Neural progenitor cell (in vitro differentiated cells): Measurements from ENCODE around the gene CDH2. TPM values are rescaled to one million over a fixed set of nuclear protein-coding genes. Genes with fewer than 3 reads are reported as not detected.
A peak's percentile ranks its signal among the peaks of the same experiment; 100 is the strongest.

ENCODE experiments used
- DNase-seq: peaks from one replicate; pipeline ENCODE4 v3.0.0-alpha.2; 2016; ENCODE audit warnings: low spot score
- H2AFZ ChIP-seq: fragments of 200-600 bp; sonication (generic); replicated peaks from 2 replicates; pipeline ENCODE4 v1.6.1; 2016; ENCODE audit warnings: antibody characterized with exemption
- H3F3A ChIP-seq: fragments of 200-600 bp; sonication (generic); 2 replicates; pipeline ENCODE4 v1.6.1; 2016; ENCODE audit warnings: antibody characterized with exemption, low read depth
- H3K27ac ChIP-seq: fragments of 200-600 bp; sonication (generic); 2 replicates; pipeline ENCODE4 v1.5.1; 2016; ENCODE audit warnings: mild to moderate bottlenecking
- H3K27me3 ChIP-seq: fragments of 200-600 bp; sonication (generic); 2 replicates; pipeline ENCODE4 v1.6.1; 2016; ENCODE audit warnings: mild to moderate bottlenecking, moderate library complexity
- H3K36me3 ChIP-seq: fragments of 200-600 bp; sonication (generic); 2 replicates; pipeline ENCODE4 v1.5.1; 2016
- H3K4me1 ChIP-seq: fragments of 200-600 bp; sonication (generic); 2 replicates; pipeline ENCODE4 v1.6.1; 2016; ENCODE audit warnings: mixed run types
- H3K4me2 ChIP-seq: fragments of 200-600 bp; sonication (generic); 2 replicates; pipeline ENCODE4 v1.6.1; 2016
- H3K4me3 ChIP-seq: fragments of 200-600 bp; sonication (generic); 2 replicates; pipeline ENCODE4 v1.5.1; 2016
- H3K79me2 ChIP-seq: fragments of 200-600 bp; sonication (generic); 2 replicates; pipeline ENCODE4 v1.6.1; 2016; ENCODE audit warnings: low read depth
- H3K9ac ChIP-seq: fragments of 200-600 bp; sonication (generic); 2 replicates; pipeline ENCODE4 v1.6.1; 2016
- H3K9me3 ChIP-seq: fragments of 200-600 bp; sonication (generic); 2 replicates; pipeline ENCODE4 v1.5.1; 2016; ENCODE audit warnings: low read depth
- H4K20me1 ChIP-seq: fragments of 200-600 bp; sonication (generic); 2 replicates; pipeline ENCODE4 v1.6.1; 2016; ENCODE audit warnings: low read depth
- H3K27ac Mint-ChIP-seq: 3 replicates; pipeline ENCODE4 v1.8.0; 2021; ENCODE audit warnings: mixed read lengths
- H3K27me3 Mint-ChIP-seq: 2 replicates; pipeline ENCODE4 v1.8.0; 2022; ENCODE audit warnings: low read depth, mild to moderate bottlenecking, inconsistent platforms, moderate library complexity, mixed read lengths; ENCODE audit not compliant: insufficient read depth
- H3K36me3 Mint-ChIP-seq: 3 replicates; pipeline ENCODE4 v1.8.0; 2021; ENCODE audit warnings: mixed read lengths
- H3K4me1 Mint-ChIP-seq: 3 replicates; pipeline ENCODE4 v1.8.0; 2021; ENCODE audit warnings: mixed read lengths
- H3K4me3 Mint-ChIP-seq: 3 replicates; pipeline ENCODE4 v1.8.0; 2021; ENCODE audit warnings: mild to moderate bottlenecking, moderate library complexity, mixed read lengths
- H3K9me3 Mint-ChIP-seq: 3 replicates; pipeline ENCODE4 v1.8.0; 2020; ENCODE audit warnings: mixed read lengths
- CTCF ChIP-seq: fragments of 200-600 bp; sonication (generic); IDR thresholded peaks from 2 replicates; pipeline ENCODE4 v1.5.1; 2017; ENCODE audit warnings: antibody characterized with exemption, mild to moderate bottlenecking
- EZH2 ChIP-seq: fragments of 200-600 bp; sonication (generic); IDR thresholded peaks from 2 replicates; pipeline ENCODE4 v1.6.1; 2017; ENCODE audit warnings: antibody characterized with exemption, mild to moderate bottlenecking, moderate library complexity
- EZH2phosphoT487 ChIP-seq: fragments of 200-600 bp; sonication (generic); IDR thresholded peaks from 2 replicates; pipeline ENCODE4 v1.6.1; 2017; ENCODE audit warnings: antibody characterized with exemption
- total RNA-seq: library from RNA; depleted of rRNA; stranded (reverse); fragments of >200 nt; gene quantifications from 2 replicates; pipeline ENCODE4 v1.2.3, GENCODE V29; 2015; ENCODE audit warnings: low replicate concordance

The CDH2 gene
- total RNA-seq, 1 donor from 2014 or later = 459 TPM

GRCh38 chr18:27991391-27991790, 185.5 kb downstream of the CDH2 start:
- Histone ChIP-seq H3K4me3 (no peak overlapping the region), H3K4me2 (no peak overlapping the region), H3K9ac (no peak overlapping the region), H3K27ac (no peak overlapping the region), H3K79me2 (peaks cover 8% of the 10 kb centered on the region), H2AFZ (no peak overlapping the region), H3F3A (no peaks in the 10 kb centered on the region), H3K36me3 (peaks cover 41% of the 10 kb centered on the region), H3K4me1 (peaks cover 5% of the 10 kb centered on the region), H4K20me1 (no peaks in the 10 kb centered on the region), H3K27me3 (no peaks in the 10 kb centered on the region), H3K9me3 (no peaks in the 10 kb centered on the region)
- Mint-ChIP-seq H3K27ac (peak overlapping the region; percentile 30), H3K4me1 (peaks cover 17% of the 10 kb centered on the region), H3K9me3 (no peaks in the 10 kb centered on the region), H3K4me3 (no peak overlapping the region), H3K27me3 (no peaks in the 10 kb centered on the region), H3K36me3 (peaks cover 72% of the 10 kb centered on the region)
- DNase-seq = no peak
- TF ChIP-seq EZH2phosphoT487 (no peak), EZH2 (no peak), CTCF (no peak)

GRCh38 chr18:27985832-27986231, 191.1 kb downstream of the CDH2 start:
- Histone ChIP-seq H2AFZ (no peak overlapping the region), H3K4me3 (no peak overlapping the region), H3K4me2 (no peak overlapping the region), H3F3A (peaks cover 9% of the 10 kb centered on the region), H3K27ac (peak overlapping the region; percentile 33), H3K27me3 (no peaks in the 10 kb centered on the region), H4K20me1 (no peaks in the 10 kb centered on the region), H3K9me3 (no peaks in the 10 kb centered on the region), H3K79me2 (peaks cover 4% of the 10 kb centered on the region), H3K9ac (no peak overlapping the region), H3K36me3 (peaks cover 53% of the 10 kb centered on the region), H3K4me1 (no peaks in the 10 kb centered on the region)
- DNase-seq = no peak
- Mint-ChIP-seq H3K4me3 (no peak overlapping the region), H3K4me1 (peaks cover 24% of the 10 kb centered on the region), H3K36me3 (peaks cover 71% of the 10 kb centered on the region), H3K9me3 (no peaks in the 10 kb centered on the region), H3K27ac (peak overlapping the region; percentile 0), H3K27me3 (no peaks in the 10 kb centered on the region)
- TF ChIP-seq CTCF = no peak
- TF ChIP-seq EZH2 = no peak
- no peak for TF ChIP-seq EZH2phosphoT487

- Histone ChIP-seq H3F3A (peaks cover 9% of the 10 kb centered on the region), H3K36me3 (peaks cover 48% of the 10 kb centered on the region), H3K27ac (peak overlapping the region; percentile 6), H3K79me2 (peaks cover 22% of the 10 kb centered on the region), H3K4me1 (no peaks in the 10 kb centered on the region), H3K9ac (no peak overlapping the region), H3K4me2 (no peak overlapping the region), H3K27me3 (no peaks in the 10 kb centered on the region), H3K9me3 (no peaks in the 10 kb centered on the region), H2AFZ (no peak overlapping the region), H3K4me3 (no peak overlapping the region), H4K20me1 (no peaks in the 10 kb centered on the region)
- Mint-ChIP-seq H3K4me1 (peaks cover 24% of the 10 kb centered on the region), H3K36me3 (peaks cover 75% of the 10 kb centered on the region), H3K4me3 (no peak overlapping the region), H3K27me3 (peaks cover 2% of the 10 kb centered on the region), H3K9me3 (no peaks in the 10 kb centered on the region), H3K27ac (no peak overlapping the region)
- DNase-seq = no peak
- TF ChIP-seq CTCF (no peak), EZH2 (no peak), EZH2phosphoT487 (no peak)
Measured at GRCh38 chr18:27983780-27984179, 193.2 kb downstream of the CDH2 start.
